H1 (cell line): ENCODE measurements around the gene PDE4B. TPM values are rescaled to one million over a fixed set of nuclear protein-coding genes. Genes with fewer than 3 reads are reported as not detected.

ENCODE experiments used
- CTCF ChIA-PET: fragments of 300-600 bp; sonication (Branson Sonifier 250); formaldehyde crosslinking; loops from one replicate; lab custom pipeline; 2021; ENCODE audit not compliant: partially characterized antibody; lab: Charles Lee
- POLR2A ChIA-PET: fragments of 300-600 bp; sonication (Branson Sonifier 250); formaldehyde crosslinking; loops from one replicate; lab custom pipeline; 2021; ENCODE audit warnings: inconsistent platforms; ENCODE audit not compliant: partially characterized antibody; lab: Charles Lee
- DNase-seq, 2 experiments: peaks; one replicate each; pipeline versions ENCODE4 v3.0.0 to v3.0.0-alpha.2; 2010 to 2022; ENCODE audit warnings: low spot score in 2 of 2, low read depth in 1 of 2, mixed read lengths in 1 of 2
- FAIRE-seq: peaks from 2 replicates; lab custom pipeline; 2011; peaks lifted over from hg19 to GRCh38; lab: Jason Lieb, UNC
- H2AFZ ChIP-seq: 2 replicates; pipeline ENCODE4 v1.8.1; 2012; ENCODE audit warnings: low read length, inconsistent platforms
- H2AK5ac ChIP-seq: 2 replicates; pipeline ENCODE4 v1.6.1; 2013; ENCODE audit warnings: low read depth, low read length
- H2BK120ac ChIP-seq: replicated peaks from 2 replicates; pipeline ENCODE3; 2013; ENCODE audit warnings: low read depth, low read length, inconsistent platforms
- H2BK12ac ChIP-seq: 2 replicates; pipeline ENCODE4 v1.6.1; 2013; ENCODE audit warnings: low read depth, low read length
- H2BK15ac ChIP-seq: 2 replicates; pipeline ENCODE4 v1.6.1; 2013; ENCODE audit warnings: low read length
- H2BK20ac ChIP-seq: 2 replicates; pipeline ENCODE4 v1.6.1; 2013; ENCODE audit warnings: low read length
- H2BK5ac ChIP-seq: 2 replicates; pipeline ENCODE4 v1.6.1; 2013; ENCODE audit warnings: low read depth, low read length
- H3K14ac ChIP-seq: 2 replicates; pipeline ENCODE4 v1.6.1; 2013; ENCODE audit warnings: inconsistent platforms; ENCODE audit not compliant: insufficient read length
- H3K18ac ChIP-seq: 2 replicates; pipeline ENCODE4 v1.6.1; 2013; ENCODE audit warnings: low read length; ENCODE audit errors: extremely low read depth
- H3K23ac ChIP-seq: 2 replicates; pipeline ENCODE4 v1.6.1; 2013; ENCODE audit warnings: inconsistent platforms; ENCODE audit not compliant: insufficient read length
- H3K23me2 ChIP-seq: 2 replicates; pipeline ENCODE4 v1.6.1; 2013; ENCODE audit warnings: low read depth, low read length
- H3K27ac ChIP-seq: 2 replicates; pipeline ENCODE4 v1.6.1; 2011; ENCODE audit warnings: low read depth, low read length, inconsistent platforms
- H3K27me3 ChIP-seq, 4 experiments: replicated peaks in 1 of 4; 1 replicate in 1 of 4; 2 replicates in 3 of 4; pipeline versions ENCODE4 v1.6.1 to v1.8.1; 2011 to 2013; ENCODE audit warnings: low read length in 3 of 4, mild to moderate bottlenecking in 3 of 4, inconsistent platforms in 2 of 4, mixed read lengths in 2 of 4, moderate library complexity in 1 of 4; ENCODE audit not compliant: control insufficient read depth in 3 of 4, insufficient read depth in 3 of 4; ENCODE audit errors: extremely low read depth in 1 of 4
- H3K36me3 ChIP-seq, 4 experiments: 2 replicates each; pipeline versions ENCODE4 v1.6.1 to v1.8.1; 2011 to 2013; ENCODE audit warnings: mild to moderate bottlenecking in 4 of 4, low read length in 3 of 4, moderate library complexity in 2 of 4, control low read depth in 1 of 4, inconsistent platforms in 1 of 4; ENCODE audit not compliant: insufficient read depth in 4 of 4, control insufficient read depth in 2 of 4
- H3K4ac ChIP-seq: replicated peaks from 2 replicates; pipeline ENCODE3; 2013; ENCODE audit warnings: low read length, low read depth, mixed read lengths, inconsistent platforms; ENCODE audit not compliant: insufficient read length
- H3K4me1 ChIP-seq, 4 experiments: replicated peaks in 1 of 4; 1 replicate in 1 of 4; 2 replicates in 3 of 4; pipeline versions ENCODE4 v1.6.1 to v1.8.1; 2011 to 2013; ENCODE audit warnings: low read length in 3 of 4, inconsistent platforms in 2 of 4, mixed read lengths in 1 of 4; ENCODE audit not compliant: insufficient read depth in 4 of 4, control insufficient read depth in 3 of 4
- H3K4me2 ChIP-seq, 2 experiments: 2 replicates each; pipeline versions ENCODE4 v1.6.1 to v1.8.1; 2011 to 2013; ENCODE audit warnings: low read depth in 2 of 2, low read length in 2 of 2, control low read depth in 1 of 2, inconsistent platforms in 1 of 2, mild to moderate bottlenecking in 1 of 2; ENCODE audit not compliant: insufficient read depth in 1 of 2
- H3K4me3 ChIP-seq, 4 experiments: fragments of 200-600, 300-600 bp in 1 of 4; sonication (generic), shearing (Covaris generic), sonication (Bioruptor Twin) in 1 of 4; 2 replicates each; pipeline versions ENCODE4 v1.5.1 to v1.8.1; 2011 to 2016; ENCODE audit warnings: low read length in 4 of 4, low read depth in 3 of 4, control low read depth in 2 of 4, inconsistent platforms in 2 of 4, mild to moderate bottlenecking in 2 of 4, mixed read lengths in 1 of 4, moderate library complexity in 1 of 4; ENCODE audit not compliant: insufficient read depth in 2 of 4; ENCODE audit errors: extremely low read depth in 1 of 4
- H3K56ac ChIP-seq: replicated peaks from 2 replicates; pipeline ENCODE3; 2013; ENCODE audit warnings: low read depth, mild to moderate bottlenecking, mixed read lengths, low read length, inconsistent platforms; ENCODE audit not compliant: insufficient read length
- H3K79me1 ChIP-seq: 2 replicates; pipeline ENCODE4 v1.6.1; 2013; ENCODE audit warnings: low read depth, low read length, control low read depth
- H3K79me2 ChIP-seq, 2 experiments: 2 replicates each; pipeline versions ENCODE4 v1.6.1 to v1.8.1; 2012 to 2013; ENCODE audit warnings: low read length in 2 of 2, mild to moderate bottlenecking in 2 of 2, inconsistent platforms in 1 of 2; ENCODE audit not compliant: insufficient read depth in 2 of 2, control insufficient read depth in 1 of 2
- H3K9ac ChIP-seq, 4 experiments: replicated peaks in 1 of 4; 1 replicate in 1 of 4; 2 replicates in 3 of 4; pipeline versions ENCODE4 v1.6.1 to v1.8.1; 2011 to 2013; ENCODE audit warnings: low read depth in 3 of 4, low read length in 3 of 4, control low read depth in 2 of 4, mild to moderate bottlenecking in 2 of 4, moderate library complexity in 2 of 4, inconsistent platforms in 1 of 4; ENCODE audit errors: extremely low read depth in 1 of 4
- H3K9me3 ChIP-seq, 2 experiments: 2 replicates each; pipeline versions ENCODE4 v1.6.1 to v1.8.1; 2012 to 2013; ENCODE audit warnings: mild to moderate bottlenecking in 2 of 2, moderate library complexity in 2 of 2, control low read depth in 1 of 2, inconsistent platforms in 1 of 2, low read depth in 1 of 2, low read length in 1 of 2, mixed read lengths in 1 of 2; ENCODE audit not compliant: insufficient read depth in 2 of 2
- H4K20me1 ChIP-seq, 2 experiments: replicated peaks in 1 of 2; 2 replicates each; pipeline versions ENCODE3 to v1.8.1; 2011 to 2013; ENCODE audit warnings: inconsistent platforms in 2 of 2, low read length in 2 of 2, mild to moderate bottlenecking in 1 of 2; ENCODE audit not compliant: insufficient read depth in 2 of 2, control insufficient read depth in 1 of 2
- H4K5ac ChIP-seq: 2 replicates; pipeline ENCODE4 v1.6.1; 2013; ENCODE audit warnings: low read length, low read depth, mixed read lengths, inconsistent platforms; ENCODE audit not compliant: insufficient read length
- H4K8ac ChIP-seq: 2 replicates; pipeline ENCODE4 v1.8.0; 2013; ENCODE audit warnings: mild to moderate bottlenecking, moderate library complexity, low read length, inconsistent platforms; ENCODE audit not compliant: insufficient read depth; ENCODE audit errors: extremely low read depth
- H4K91ac ChIP-seq: replicated peaks from 2 replicates; pipeline ENCODE3; 2013; ENCODE audit warnings: low read length, mixed read lengths, inconsistent platforms; ENCODE audit not compliant: insufficient read length
- CBX5 ChIP-seq: fragments of 300-800, 300-1000 bp; sonication (generic); IDR thresholded peaks from 2 replicates; pipeline ENCODE4 v1.7.1; 2016; ENCODE audit warnings: antibody characterized with exemption, low read length, low read depth
- CTBP2 ChIP-seq: IDR thresholded peaks from 2 replicates; pipeline ENCODE4 v1.7.0; 2011; ENCODE audit warnings: borderline replicate concordance, mild to moderate bottlenecking, moderate library complexity, mixed read lengths, low read length; ENCODE audit not compliant: insufficient read depth, insufficient read length
- EZH2 ChIP-seq: fragments of 200-600 bp; sonication (generic); IDR thresholded peaks from 2 replicates; pipeline ENCODE4 v1.7.1; 2012; ENCODE audit warnings: low read depth, mild to moderate bottlenecking, moderate library complexity, low read length, inconsistent platforms; ENCODE audit not compliant: severe bottlenecking
- FOSL1 ChIP-seq: IDR thresholded peaks from 2 replicates; pipeline ENCODE4 v1.6.1; 2011; ENCODE audit warnings: mild to moderate bottlenecking, low read depth, low read length, moderate library complexity; ENCODE audit not compliant: insufficient read depth
- RFX5 ChIP-seq: IDR thresholded peaks from 2 replicates; pipeline ENCODE4 v1.6.1; 2011; ENCODE audit warnings: low read depth, low read length, improper control_type of control experiment, borderline replicate concordance
- SP2 ChIP-seq: IDR thresholded peaks from 2 replicates; pipeline ENCODE4 v1.6.1; 2012; ENCODE audit warnings: mild to moderate bottlenecking, low read length, inconsistent platforms
- SP4 ChIP-seq: IDR thresholded peaks from 2 replicates; pipeline ENCODE4 v1.6.1; 2012; ENCODE audit warnings: low read length, inconsistent platforms
- TBP ChIP-seq: IDR thresholded peaks from 2 replicates; pipeline ENCODE4 v1.6.1; 2011; ENCODE audit warnings: low read depth, low read length, improper control_type of control experiment
- WGBS, 2 experiments: shearing (Covaris generic) in 1 of 2; methylation state at CpG; one replicate each; pipeline versions ENCODE4 v1.1.6 to v1.1.7; 2013 to 2015; ENCODE audit warnings: low lambda C conversion rate in 2 of 2, mixed read lengths in 2 of 2, inconsistent platforms in 1 of 2, low coverage in 1 of 2, missing lambda C conversion rate in 1 of 2; ENCODE audit not compliant: insufficient replicate concordance in 2 of 2, insufficient coverage in 1 of 2, insufficient read length in 1 of 2; ENCODE audit errors: extremely low coverage in 1 of 2, missing lambda C conversion rate in 1 of 2; 5-methylcytosine and 5-hydroxymethylcytosine counted together
- polyA plus RNA-seq, 7 experiments: library from polyadenylated mRNA; depleted of rRNA in 3 of 7; stranded (reverse) in 5 of 7; unstranded in 2 of 7; fragments of >200 nt in 5 of 7; fragments of 200-250 nt in 2 of 7; gene quantifications; 1 replicate in 5 of 7; 2 replicates in 1 of 7; 4 replicates in 1 of 7; pipeline versions ENCODE4 v1.2.1 to v1.2.3, GENCODE V29; 2011 to 2013; ENCODE audit warnings: missing spikeins in 2 of 7, mixed read lengths in 2 of 7
- total RNA-seq: library from RNA; stranded (reverse); fragmentation: NEBNext Ultra II Directional; extraction: Animal tissue kit (Norgen Biotek cat#: 25700); gene quantifications from 2 replicates; pipeline ENCODE4 v1.2.1, GENCODE V29; 2021

The PDE4B gene
- total and polyA plus RNA-seq, 2 of the 8 experiments (the other 6 are each of a cell fraction or from before 2014, with no cell fraction given), result 5.0 to 15.1 TPM

GRCh38 chr1:66381621-66382275 is 589.1 kb downstream of the PDE4B start:
- Histone ChIP-seq H3K9ac (no peak overlapping the region), H3K79me2 (no peaks in the 10 kb centered on the region), H2BK12ac (no peak overlapping the region), H4K91ac (no peak overlapping the region), H2BK5ac (peak overlapping the region; percentile 46; the same call in 1 of the 2 replicates), H3K18ac (0 out of 2 replicates have a peak overlapping the region, but pooled peaks have one; percentile 42), H3K4me3 (no peak overlapping the region), H4K20me1 (no peaks in the 10 kb centered on the region), H3K4ac (no peak overlapping the region), H3K9me3 (peaks cover 22 to 28% of the 10 kb centered on the region in 2 experiments), H2AK5ac (no peak overlapping the region; the same call in 1 of the 2 replicates), H4K8ac (no peak overlapping the region), H2BK20ac (no peak overlapping the region), H3K4me1 (peaks cover 0 to 5% (median 1%) of the 10 kb centered on the region in 4 experiments; a peak in 3 of 7 replicates), H2AFZ (no peak overlapping the region), H3K79me1 (no peaks in the 10 kb centered on the region), H3K23ac (no peak overlapping the region), H4K5ac (no peak overlapping the region), H2BK120ac (no peak overlapping the region), H3K4me2 (no peak overlapping the region), H3K14ac (no peak overlapping the region), H3K36me3 (peaks cover 0 to 7% (median 3%) of the 10 kb centered on the region in 4 experiments; a peak in 3 of 8 replicates), H3K27me3 (no peaks in the 10 kb centered on the region), H3K56ac (no peak overlapping the region), H3K23me2 (no peaks in the 10 kb centered on the region), H3K27ac (no peak overlapping the region), H2BK15ac (no peak overlapping the region)
- DNase-seq, result no peak
- POLR2A ChIA-PET, result interaction anchor here (0.5 kb wide), 1 partner anchor 311 kb away, joined by 3 read pairs; no protein-coding TSS in a partner anchor
- WGBS, 2 experiments, result 82% methylated on average over 9 of the region's 9 CpGs; no CpG with 5 or more reads in 1 of the 2 experiments
- no peak for FAIRE-seq
- CTCF ChIA-PET, result interaction anchor here (0.9 to 2.1 kb wide), 7 partner anchors 9 to 122 kb away, joined by 3 to 8 read pairs (median 3); no protein-coding TSS in a partner anchor
- no peak for TF ChIP-seq CTBP2
- no peak for TF ChIP-seq RFX5
- TF ChIP-seq SP4, result no peak
- TF ChIP-seq TBP, result no peak
- TF ChIP-seq SP2, result no peak
- no peak for TF ChIP-seq EZH2
- no peak for TF ChIP-seq FOSL1
- TF ChIP-seq CBX5, result no peak
